NCI-H146 treated with DMSO at 0.1 percent for 48 hours (cell line): ENCODE measurements around the gene ZBTB40.

Experiments
- DNase-seq: peaks from one replicate; lab custom pipeline; 2025; ENCODE audit not compliant: unreplicated experiment; lab: John Stamatoyannopoulos, UW

ZBTB40 gene, protein sequence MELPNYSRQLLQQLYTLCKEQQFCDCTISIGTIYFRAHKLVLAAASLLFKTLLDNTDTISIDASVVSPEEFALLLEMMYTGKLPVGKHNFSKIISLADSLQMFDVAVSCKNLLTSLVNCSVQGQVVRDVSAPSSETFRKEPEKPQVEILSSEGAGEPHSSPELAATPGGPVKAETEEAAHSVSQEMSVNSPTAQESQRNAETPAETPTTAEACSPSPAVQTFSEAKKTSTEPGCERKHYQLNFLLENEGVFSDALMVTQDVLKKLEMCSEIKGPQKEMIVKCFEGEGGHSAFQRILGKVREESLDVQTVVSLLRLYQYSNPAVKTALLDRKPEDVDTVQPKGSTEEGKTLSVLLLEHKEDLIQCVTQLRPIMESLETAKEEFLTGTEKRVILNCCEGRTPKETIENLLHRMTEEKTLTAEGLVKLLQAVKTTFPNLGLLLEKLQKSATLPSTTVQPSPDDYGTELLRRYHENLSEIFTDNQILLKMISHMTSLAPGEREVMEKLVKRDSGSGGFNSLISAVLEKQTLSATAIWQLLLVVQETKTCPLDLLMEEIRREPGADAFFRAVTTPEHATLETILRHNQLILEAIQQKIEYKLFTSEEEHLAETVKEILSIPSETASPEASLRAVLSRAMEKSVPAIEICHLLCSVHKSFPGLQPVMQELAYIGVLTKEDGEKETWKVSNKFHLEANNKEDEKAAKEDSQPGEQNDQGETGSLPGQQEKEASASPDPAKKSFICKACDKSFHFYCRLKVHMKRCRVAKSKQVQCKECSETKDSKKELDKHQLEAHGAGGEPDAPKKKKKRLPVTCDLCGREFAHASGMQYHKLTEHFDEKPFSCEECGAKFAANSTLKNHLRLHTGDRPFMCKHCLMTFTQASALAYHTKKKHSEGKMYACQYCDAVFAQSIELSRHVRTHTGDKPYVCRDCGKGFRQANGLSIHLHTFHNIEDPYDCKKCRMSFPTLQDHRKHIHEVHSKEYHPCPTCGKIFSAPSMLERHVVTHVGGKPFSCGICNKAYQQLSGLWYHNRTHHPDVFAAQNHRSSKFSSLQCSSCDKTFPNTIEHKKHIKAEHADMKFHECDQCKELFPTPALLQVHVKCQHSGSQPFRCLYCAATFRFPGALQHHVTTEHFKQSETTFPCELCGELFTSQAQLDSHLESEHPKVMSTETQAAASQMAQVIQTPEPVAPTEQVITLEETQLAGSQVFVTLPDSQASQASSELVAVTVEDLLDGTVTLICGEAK

DNA sequence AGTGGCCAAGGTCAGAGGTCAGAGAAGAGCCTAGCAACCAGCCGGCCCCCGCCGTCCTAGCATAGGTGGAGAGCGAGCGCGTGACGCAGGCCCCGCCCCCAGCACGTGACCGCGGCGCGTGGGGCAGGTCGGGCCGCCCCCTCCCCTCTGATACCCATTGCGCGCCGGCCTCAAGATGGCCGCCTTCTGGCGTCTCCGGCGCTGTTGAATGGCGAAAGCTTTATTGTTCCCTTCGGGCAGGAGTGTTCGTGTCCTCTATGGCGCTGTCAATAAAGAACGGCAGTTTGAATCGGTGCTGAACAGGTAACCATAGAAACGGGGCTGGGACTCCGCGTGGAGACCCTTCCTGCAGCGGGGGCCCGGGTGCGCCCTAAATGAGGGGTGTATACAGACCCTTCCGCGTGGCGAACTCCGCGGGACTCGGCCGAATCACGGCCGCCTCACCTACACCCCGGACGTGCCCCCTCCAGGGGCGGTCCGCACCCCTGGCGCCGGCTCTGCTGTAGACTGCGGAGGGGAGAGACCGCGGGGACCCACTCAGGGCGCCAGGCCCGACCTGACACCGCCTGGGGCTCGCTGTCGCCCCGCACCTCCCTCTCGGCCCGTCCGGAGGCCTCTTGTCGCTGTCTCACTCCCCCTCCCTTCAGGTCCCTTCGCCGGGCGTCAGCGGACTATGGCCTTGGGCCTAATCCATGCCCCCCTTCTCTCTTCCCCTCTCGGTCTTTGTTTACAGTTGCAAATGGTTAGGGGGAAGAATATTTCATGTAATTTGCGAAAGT lies at the start of gene ZBTB40:
Gene ZBTB40 (plus strand): TSS at position 150 of the 779 bp plus-strand sequence. CDS start 38,098 bp downstream, outside the sequence.
- DNase-seq: peak; percentile 96

DNA sequence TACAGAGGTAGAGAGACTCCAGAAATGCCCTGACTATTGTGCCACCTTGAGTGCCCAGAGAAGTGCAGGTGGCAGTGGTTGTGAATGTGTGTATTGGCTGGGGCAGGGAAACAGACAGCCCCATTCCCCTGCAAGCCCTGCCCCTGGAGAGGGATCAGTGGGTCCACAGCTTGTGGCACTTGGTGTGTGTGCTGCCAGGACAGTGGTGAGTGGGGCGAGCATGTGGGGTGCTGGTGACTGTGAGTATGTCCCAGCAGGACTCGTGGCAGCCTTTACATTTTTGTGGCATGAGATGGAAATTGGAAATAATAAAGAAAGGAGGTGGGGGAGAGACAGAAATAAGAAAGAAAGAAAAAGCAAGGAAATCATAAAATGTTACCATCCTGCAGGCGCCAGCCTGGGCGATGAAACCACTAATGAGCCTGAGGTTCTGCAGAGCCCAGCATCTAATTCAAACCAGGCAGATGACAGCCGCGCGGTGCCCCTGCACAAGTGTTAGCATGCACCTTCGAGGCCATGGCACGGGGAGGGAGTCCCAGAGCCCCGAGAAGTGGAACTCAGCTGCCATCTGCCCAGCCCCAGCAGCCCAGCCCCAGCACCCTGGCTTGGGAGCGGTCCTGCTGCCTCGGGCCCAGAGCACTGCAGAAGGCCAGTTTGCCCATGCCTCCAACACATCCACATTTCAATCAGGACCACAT lies 49.1 kb upstream of the ZBTB40 start:
- no peak for DNase-seq

DNA sequence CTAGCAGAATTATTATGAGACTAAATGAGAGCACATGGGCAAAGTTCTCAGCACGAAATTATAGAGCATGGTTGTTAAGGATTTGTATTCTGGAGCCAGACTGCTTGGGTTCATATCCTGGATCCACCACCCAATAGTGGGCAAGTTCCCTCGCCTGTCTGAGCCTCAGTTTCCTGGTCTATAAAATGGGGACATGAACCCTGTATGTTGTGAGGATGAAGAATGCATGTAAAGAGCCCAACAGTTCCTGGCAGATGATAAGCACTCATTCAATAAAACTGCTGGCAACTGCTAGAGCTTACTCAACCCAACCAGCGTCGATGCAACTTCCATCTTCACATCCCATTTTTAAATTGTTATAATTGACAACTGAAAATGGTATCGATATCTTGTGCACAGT lies 47.2 kb upstream of the ZBTB40 start:
- DNase-seq: no peak

DNA sequence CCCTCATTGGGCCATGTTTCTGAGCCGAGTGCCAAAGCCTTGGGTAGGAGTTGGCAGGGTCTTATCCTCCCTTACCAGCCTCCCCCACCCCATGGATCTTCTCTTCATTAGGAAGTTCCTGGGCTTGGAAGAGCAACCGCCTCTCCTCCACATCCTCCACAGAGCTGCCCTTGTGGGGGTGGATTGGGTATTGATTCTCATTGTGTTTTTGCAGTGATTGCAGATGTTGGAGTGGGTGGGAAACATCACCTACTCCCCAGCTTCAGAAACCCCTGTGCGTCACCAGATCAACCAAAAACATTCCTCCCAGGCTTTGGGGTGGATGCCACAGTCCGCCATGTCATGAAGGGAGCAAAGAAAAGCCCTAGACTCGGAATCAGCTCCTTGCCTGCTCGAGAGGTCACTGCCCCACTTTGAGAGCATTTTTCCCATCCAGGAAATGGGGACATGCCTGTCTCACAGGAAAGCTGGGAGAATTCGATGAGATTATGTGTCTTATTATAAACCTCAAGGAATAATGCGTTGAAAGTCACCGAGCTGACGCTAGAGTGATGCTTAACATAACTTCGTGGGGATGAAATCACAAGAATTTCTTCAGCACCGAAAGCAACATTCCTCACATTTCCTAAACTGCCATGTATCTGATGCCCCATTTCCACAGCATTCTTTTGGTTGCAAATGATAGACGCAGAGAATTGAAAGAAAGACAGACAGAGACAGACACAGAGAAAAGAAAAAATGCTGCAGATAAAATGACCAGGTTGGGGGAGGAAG lies 44.7 kb upstream of the ZBTB40 start:
- no peak for DNase-seq

DNA sequence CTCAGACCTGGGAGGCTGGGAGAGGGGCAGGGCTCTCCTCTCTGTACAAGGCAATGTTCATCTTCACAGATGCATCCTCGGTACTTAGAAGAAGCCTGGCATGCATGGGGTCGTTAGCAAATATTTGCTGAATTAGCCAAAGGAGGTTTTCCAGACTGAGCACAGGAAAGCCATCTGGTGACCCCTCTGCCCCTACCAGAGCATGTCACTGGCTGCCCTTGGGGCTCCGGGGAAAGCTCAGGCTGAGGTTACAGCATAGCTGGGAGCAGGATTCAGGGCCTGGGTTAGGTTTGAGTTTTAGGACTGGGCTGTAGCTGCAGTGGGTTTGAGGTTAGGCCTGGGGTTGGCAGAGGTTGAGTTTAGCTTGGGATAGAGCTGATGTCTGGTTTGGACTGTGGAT lies 43.4 kb upstream of the ZBTB40 start:
- no peak for DNase-seq

DNA sequence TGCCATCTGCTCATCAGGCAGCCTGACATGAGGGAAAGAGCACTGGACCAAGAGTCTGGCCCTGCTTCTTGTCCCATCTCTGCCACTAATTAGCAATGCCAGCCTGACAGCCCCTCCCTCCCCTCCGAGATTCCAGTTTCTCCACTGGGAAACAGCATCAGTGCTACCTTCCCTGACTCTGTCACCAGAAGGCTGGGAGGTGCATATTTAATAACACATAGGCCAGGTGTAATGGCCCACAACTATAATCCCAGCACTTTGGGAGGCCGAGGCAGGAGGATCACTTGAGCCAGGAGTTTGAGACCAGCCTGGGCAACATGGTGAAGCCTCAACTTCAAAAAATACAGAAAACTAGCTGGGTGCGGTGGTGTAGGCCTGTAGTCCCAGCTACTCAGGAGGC lies 41.2 kb upstream of the ZBTB40 start:
- no peak for DNase-seq

DNA sequence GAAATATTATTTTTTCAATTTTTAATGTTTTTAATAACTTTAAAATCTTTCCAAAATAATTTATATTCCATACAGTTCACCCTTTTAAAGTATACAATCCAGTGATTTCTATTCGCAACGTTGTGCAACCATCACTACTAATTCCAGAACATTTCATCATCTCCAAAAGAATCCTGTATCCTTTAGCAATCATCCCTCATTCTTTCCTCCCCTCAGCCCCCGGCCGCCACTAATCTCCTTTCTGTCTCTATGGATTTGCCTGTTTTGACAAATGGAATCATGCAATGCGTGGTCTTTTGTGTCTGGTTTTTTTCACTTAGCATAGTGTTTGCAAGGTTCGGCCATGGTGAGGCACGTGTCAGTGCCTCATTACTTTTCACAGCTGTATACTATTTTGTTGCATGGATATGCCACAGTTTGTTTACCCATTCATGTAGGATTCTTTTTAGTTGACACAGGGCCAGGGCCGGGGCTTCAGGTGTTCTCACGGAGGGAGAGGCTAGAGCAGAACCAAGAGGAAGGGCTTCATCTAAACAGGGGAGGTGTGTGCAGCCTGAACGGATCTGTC lies 40.6 kb upstream of the ZBTB40 start:
- no peak for DNase-seq

DNA sequence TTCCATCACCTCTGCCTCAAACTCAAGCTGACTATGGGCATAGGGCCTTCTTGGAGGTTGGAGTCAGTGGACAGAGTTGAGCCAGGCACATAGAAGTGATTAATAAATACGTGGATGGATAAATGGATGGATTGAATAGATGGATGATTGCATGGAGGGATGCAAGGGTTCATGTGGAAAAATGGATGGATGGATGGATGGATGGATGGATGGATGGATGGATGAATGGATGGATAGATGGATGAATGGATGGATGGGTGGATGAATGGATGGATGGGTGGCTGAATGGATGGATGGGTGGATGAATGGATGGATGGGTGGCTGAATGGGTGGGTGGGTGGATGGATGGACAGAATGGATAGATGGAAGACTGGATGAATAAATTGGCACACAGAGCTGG lies 40.1 kb upstream of the ZBTB40 start:
- no peak for DNase-seq

DNA sequence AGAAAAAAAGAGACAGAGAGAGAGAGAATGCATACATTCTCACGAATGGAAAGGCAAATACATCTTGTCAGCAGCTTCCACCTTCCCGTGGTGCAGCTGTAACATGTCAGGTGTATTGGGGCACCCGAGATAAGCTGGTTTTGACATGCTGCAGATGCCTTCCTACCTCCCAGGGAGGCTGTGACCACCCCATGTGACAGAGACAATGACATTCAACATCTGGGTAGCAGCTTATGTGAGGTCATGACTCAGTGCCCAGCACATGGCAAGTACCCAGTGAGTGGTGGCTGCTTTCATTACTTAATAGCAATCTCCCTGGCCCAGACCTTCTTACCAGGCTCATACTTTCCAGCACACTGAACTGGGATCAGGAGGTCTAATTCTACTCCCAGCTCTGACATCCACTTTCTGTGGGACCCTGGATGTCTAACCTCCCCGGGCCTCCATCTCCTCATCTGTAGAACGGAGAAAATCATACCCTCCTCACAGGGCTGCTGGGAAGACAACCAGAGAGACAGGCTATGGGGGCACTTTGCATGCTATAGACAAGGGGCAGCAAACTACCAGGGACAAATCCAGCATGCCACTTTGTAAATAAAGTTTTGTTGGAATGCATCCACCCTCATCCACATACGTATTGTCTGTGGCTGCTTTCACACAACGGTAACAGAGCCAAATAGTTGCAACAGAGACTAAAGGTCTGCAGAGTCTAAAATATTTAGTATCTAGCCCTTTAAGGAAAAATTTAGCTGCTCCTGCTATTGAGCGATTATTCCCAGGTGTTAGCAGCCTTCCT lies 38.5 kb upstream of the ZBTB40 start:
- peak; percentile 22 for DNase-seq

DNA sequence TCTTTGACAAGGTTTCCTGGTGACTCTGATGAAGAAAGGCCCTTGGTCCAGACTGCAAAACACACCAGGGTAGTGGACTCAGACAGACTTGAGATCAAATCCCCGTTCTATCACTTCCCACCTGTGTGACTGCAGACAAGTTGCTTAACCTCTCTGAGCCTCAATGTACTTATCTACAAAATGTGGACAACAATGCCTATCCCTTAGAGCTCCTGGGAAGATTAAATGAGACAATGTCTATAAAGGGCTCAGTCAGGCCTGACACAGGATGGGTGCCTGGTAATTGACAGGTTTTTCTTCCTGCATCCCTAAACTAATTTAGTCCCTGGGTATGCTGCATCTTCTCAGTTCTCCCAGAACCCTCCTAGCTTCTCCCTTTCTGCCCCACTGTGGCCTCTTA lies 37.9 kb upstream of the ZBTB40 start:
- DNase-seq: peak; percentile 15

DNA sequence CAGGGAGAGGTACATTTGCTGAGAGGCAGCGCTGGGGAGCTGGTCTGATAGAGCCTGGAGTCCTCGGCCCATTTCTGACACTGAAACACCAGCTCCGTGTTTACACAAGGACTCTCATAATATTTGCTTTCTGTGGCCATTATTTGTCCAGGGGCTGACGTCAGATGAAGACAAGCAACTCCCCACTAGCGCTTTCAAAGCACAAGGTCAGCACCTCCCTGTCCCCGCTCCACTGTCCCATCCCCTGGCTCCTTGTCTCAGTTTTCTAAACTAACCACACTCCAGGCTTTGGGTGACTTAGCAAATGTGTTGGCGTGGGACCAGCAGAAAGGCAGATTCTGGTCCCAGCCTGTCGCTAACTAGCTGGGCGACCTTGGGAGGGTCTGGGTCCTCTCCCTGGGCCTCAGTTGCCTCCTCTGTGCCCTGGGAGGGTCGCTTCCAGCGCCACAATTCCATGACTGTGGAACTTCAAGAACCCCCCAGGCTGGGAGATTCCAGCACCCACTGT lies 37.4 kb upstream of the ZBTB40 start:
- peak; percentile 77 for DNase-seq

DNA sequence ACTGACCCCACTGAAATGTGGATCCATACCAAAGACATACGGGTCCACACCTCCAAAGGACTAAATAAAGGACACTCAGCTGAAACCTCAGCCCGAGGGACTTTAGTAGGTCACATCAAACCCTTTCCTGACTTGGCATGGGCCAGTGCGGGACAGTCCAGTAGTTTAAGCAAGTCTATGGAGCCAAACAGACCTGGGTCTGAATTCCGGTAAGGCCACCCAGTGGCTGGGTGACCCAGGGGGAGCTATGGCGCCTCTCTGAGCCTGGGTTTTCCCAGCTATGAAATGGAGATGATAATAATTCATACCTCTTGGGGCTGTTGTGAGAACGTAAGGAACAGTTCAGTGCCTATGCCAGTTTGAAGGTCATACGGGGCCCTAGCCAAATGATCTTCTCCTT lies 36.2 kb upstream of the ZBTB40 start:
- no peak for DNase-seq

DNA sequence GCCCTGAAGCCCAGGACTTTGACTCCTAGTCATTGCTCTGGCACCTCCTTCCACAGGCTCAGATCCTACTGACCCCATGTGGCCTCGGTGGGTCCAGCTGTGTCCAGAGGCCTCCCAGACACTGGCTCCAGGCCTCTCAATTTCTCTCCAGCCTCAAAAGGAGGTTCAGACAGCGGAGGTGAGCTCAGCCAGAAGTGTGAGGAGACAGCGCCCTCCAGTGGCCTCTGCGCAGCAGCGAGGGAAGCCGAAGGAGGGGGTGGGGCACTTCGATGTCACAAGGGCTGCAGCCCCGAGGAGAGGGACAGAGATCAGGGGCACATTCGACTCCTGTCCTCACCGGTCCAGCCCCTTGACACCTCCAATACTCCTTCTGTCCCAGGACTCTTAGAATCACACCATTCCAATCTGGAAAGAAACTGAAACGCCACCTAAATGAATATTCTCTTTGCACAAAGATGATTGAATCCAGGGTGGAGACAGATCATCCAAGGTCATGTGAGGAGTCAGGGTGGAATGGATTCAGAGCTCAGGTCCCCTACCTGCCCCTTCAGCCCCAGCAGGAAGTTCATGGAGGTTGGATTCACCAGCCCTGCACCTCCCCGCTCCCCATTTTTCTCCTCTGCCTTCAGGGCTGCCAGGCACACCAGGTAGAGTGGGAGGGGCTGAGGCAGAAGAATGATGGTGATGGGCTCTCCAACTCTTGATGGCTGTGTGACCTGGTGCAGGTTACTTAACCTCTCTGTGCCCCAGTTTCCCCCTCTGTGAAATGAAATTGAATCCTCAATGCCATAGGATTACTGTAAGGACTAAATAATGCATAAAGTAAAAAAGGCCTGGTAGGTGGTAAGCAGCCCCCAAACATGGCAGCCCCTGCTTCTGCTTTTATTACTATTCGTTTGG lies 34.8 kb upstream of the ZBTB40 start:
- peak; percentile 53 for DNase-seq

DNA sequence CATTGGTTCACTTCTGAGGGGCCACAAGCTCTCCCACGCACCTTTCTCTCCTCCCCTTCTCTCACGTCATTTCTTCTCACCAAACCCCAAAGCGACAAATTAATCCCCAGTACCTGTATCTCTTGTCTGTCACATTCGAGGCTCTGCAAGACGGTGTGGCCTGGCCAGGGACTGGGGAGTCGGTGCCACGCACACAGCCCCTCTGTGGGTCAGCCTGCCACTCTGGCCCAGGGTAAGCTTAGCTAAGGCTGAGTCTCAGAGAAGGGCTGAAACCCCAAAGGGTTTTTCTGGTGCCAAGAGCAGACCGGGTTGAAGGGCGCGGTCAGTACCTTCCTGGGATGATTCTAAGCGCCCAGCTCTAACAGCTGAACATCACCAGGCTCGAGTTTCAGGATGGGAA lies 34.2 kb upstream of the ZBTB40 start:
- no peak for DNase-seq

DNA sequence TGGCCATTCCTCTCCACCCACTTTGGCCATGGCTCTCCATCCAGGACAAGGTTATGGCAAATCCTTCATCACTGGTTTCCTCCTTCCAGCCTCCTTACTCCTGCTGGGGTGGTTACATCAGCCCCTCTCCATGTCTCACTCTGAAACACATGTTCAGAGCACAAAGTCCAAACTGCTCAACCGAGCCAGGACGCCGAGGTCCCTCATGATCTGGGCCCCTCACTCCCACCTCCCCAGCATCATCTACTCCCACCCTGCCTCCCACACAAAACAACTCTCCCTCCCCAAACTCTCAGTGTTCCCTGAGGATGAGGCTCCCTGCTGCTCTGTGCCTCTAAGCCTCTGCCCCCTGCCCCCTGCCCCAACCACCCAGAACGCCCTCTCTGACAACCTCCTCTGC lies 33.3 kb upstream of the ZBTB40 start:
- no peak for DNase-seq

DNA sequence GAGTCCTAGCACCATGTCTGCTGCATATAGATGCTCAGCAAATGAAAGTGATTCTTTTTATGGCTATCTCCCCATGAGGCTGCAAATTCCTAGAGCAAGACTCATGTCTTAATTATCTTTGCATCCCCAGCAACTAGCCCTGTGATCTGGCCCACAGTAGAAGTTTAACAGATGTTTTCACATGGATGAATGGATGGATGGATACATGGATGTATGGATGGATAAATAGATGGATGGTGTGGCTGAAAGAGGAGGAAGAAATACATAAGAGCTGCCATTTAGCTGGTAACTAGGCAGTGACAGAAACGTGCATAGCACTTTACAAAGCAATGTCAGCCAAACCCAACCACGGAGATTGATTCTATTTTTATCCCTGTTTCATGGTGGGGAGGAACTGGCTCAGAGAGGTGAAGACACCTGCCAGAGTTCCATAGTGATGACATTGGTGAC lies 32.7 kb upstream of the ZBTB40 start:
- peak; percentile 0 for DNase-seq
